Lower leg skin (tissue), 4 donors: ENCODE data around the gene PLCH1. TPM values are rescaled to one million over a fixed set of nuclear protein-coding genes. Genes with fewer than 3 reads are reported as not detected.

Experiments used
- DNase-seq, 2 donors: peaks; one replicate each; pipeline ENCODE4 v3.0.0-alpha.2; 2019; ENCODE audit warnings: low spot score in 2 of 2
- H3K4me3 ChIP-seq: fragments of 200-600 bp; sonication (generic); 2 replicates; pipeline ENCODE4 v1.5.1; 2017; ENCODE audit warnings: mild to moderate bottlenecking, low read depth; ENCODE audit not compliant: poor library complexity, severe bottlenecking
- POLR2A ChIP-seq, 2 donors: fragments of 450-650 bp; IDR thresholded peaks; one replicate each; pipeline ENCODE4 v1.6.1; 2016 to 2017; ENCODE audit warnings: antibody characterized with exemption in 2 of 2, mild to moderate bottlenecking in 1 of 2, moderate library complexity in 1 of 2
- WGBS, 2 donors: methylation state at CpG; one replicate each; pipeline ENCODE4 v1.1.5; 2018; 5-methylcytosine and 5-hydroxymethylcytosine counted together
- intact Hi-C: fragments of 100-400 bp; cut with DNase I; formaldehyde crosslinking; loops from one replicate; pipeline ENCODE4 v1.15.0; 2023; ENCODE audit warnings: low total_unique reads
- total RNA-seq, 4 donors: library from RNA; depleted of rRNA; stranded (reverse); fragments of >200 nt; gene quantifications; one replicate each; pipeline ENCODE4 v1.1.0, GENCODE V29; 2016
- TF ChIP-seq, protein P1 (sequence below), 3 donors: fragments of 450-650 bp; IDR thresholded peaks; one replicate each; pipeline ENCODE4 v1.5.1; 2016; ENCODE audit warnings: antibody characterized with exemption in 3 of 3, mild to moderate bottlenecking in 3 of 3, moderate library complexity in 2 of 3

Gene PLCH1
- total RNA-seq, 4 donors from 2014 or later = 0.55 to 1.2 (median 0.79) TPM

DNA sequence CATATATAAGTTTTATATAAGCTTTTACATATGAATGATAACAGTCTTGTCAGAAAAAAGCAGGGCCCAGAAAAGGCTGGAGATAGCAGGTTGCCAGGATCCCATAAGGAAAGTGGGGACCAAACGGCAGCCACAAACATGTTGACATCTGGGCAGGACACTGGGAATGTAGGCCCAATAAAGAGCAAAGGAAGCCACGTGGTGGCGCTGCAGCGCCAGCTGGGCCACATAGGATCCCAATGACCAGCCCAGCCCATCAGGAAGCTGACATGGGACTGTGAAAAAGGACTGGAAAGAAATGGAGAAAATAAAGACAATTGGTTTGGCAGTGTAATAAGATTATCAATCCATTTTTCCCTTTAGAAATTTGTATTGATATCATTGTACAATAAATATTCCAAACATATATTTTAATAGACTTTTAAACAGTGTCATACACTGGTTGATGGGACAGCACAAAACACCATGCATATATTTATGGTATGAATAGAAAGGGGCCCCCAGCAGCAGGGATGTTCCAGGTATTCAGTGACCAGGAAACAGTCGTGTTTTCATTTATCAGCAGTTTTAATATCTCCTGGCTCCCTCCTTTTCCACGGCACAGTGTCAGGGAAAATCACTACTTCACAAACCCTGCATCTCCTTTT is 362.4 kb downstream of the PLCH1 start:
- TF ChIP-seq, protein P1, sequence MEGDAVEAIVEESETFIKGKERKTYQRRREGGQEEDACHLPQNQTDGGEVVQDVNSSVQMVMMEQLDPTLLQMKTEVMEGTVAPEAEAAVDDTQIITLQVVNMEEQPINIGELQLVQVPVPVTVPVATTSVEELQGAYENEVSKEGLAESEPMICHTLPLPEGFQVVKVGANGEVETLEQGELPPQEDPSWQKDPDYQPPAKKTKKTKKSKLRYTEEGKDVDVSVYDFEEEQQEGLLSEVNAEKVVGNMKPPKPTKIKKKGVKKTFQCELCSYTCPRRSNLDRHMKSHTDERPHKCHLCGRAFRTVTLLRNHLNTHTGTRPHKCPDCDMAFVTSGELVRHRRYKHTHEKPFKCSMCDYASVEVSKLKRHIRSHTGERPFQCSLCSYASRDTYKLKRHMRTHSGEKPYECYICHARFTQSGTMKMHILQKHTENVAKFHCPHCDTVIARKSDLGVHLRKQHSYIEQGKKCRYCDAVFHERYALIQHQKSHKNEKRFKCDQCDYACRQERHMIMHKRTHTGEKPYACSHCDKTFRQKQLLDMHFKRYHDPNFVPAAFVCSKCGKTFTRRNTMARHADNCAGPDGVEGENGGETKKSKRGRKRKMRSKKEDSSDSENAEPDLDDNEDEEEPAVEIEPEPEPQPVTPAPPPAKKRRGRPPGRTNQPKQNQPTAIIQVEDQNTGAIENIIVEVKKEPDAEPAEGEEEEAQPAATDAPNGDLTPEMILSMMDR (IDR thresholded peaks at IDR 0.05) = no peak
- TF ChIP-seq POLR2A (IDR thresholded peaks at IDR 0.05) = no peak
- 44 to 52% methylated on average over 6 of the region's 6 CpGs for WGBS, 2 donors
- DNase-seq = peak; percentile 39 to 89
- intact Hi-C loops = no loop called here
- H3K4me3 ChIP-seq = no peak overlapping the region

DNA sequence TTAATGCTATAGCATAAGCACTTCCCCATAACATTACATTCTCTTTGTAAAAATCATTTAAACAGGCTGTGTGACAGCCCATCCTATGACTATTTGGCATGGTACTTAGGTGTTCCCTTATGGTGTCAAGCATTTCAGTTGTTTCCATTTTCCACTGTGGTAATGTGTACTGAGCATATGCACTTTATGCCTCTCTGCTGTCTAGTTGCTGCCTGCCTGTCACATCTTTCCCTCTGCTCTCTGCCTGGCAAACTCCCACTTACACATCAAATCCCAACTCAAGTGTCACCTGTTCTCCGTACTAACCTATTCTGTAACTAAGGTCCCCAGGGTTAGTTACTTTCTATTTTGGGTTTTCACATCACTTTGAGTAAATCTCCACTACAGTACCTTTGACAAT is 367.0 kb downstream of the PLCH1 start:
- DNase-seq = no peak
- intact Hi-C loops = no loop called here
- TF ChIP-seq, protein P1 (IDR thresholded peaks at IDR 0.05) = no peak
- no peak for TF ChIP-seq POLR2A (IDR thresholded peaks at IDR 0.05)
- H3K4me3 ChIP-seq = no peak overlapping the region
- 61 to 64% methylated on average over 1 of the region's 1 CpG for WGBS, 2 donors

DNA sequence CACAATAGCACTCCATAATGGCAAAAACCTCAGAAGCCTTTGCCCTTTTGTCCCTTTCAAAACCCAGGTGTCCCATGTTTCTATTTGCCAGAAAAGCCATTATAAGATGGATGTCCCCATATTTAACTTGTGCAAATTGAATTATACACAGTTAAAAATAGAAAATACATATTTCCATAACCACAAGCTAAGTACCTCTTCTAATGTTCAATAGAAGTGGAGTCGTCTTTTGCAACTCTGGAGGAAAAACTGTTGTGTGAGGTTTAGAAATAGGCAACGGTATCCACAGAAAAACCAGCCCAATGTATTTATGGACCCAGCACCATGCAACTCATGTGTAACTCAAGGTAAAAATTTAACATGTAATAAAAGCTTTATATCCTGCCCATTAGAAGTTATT is 367.8 kb downstream of the PLCH1 start:
- intact Hi-C loops = no loop called here
- no peak overlapping the region for H3K4me3 ChIP-seq
- WGBS, 2 donors = 88 to 89% methylated on average over 2 of the region's 2 CpGs
- DNase-seq = no peak
- TF ChIP-seq POLR2A (IDR thresholded peaks at IDR 0.05) = no peak
- TF ChIP-seq, protein P1 (IDR thresholded peaks at IDR 0.05) = no peak

DNA sequence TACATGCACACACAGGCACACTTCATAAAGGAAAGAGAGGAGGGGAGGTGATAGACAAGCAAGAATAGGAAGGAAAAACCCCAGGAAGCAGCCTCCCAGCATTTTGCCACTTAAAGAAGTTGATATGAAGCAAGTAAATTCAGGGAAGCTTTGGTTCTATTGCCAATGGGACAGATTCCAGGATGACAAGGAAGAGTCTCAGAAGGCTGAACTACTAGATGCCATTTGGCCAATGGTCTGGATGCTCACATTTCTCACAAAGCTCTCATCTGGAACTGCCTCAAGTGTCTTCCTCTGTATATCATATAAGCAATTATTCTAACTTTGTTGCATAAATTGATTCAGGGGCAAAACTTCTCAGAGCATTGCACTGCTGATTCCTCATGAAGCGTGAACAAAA is 372.6 kb downstream of the PLCH1 start:
- no peak for DNase-seq
- H3K4me3 ChIP-seq = no peak overlapping the region
- intact Hi-C loops = no loop called here
- TF ChIP-seq, protein P1 (IDR thresholded peaks at IDR 0.05) = no peak
- TF ChIP-seq POLR2A (IDR thresholded peaks at IDR 0.05) = no peak
- 89 to 97% methylated on average over 1 of the region's 1 CpG for WGBS, 2 donors

DNA sequence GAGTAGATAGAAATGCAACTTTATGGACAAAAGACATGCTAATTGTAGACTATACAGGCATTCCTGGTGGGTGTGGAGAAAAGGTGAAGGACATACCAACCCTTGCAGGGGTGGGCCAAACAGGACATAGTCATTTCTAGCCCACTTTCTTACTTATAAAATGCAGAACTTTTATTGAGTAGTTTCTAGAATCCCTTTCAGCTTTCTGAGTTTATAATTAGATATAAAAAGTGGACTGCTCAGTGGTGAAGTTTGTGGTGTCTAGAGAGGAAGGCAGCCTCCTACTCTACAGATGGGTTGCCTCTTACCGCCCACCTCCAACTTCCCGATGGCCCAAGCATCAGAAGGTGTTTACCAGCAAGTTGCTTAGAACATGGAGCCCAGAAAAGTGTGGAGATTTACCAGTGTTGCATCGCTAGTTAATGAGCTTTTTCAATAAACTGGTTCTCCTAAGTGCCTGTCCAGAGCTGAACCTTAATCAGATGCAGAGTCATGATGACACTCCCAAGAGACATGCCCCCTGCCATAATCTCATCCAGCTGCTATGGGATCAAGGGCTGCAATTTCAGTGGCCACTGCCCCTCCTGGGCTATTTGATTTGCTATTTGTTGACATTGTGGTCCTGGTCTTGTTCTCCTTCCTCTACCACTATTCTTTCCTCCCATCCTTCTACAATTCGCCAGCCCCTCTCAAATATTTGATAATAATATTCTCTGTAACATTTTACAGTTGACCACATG is 373.9 kb downstream of the PLCH1 start:
- no peak overlapping the region for H3K4me3 ChIP-seq
- 88% methylated on average over 4 of the region's 4 CpGs for WGBS, 2 donors
- DNase-seq = no peak
- intact Hi-C loops = no loop called here
- TF ChIP-seq POLR2A (IDR thresholded peaks at IDR 0.05) = no peak
- TF ChIP-seq, protein P1 (IDR thresholded peaks at IDR 0.05) = no peak
